K562 (cell line): Measurements from ENCODE around the gene FADD. TPM values are rescaled to one million over a fixed set of nuclear protein-coding genes. Genes with fewer than 3 reads are reported as not detected.
A peak's percentile ranks its signal among the peaks of the same experiment; 100 is the strongest.

Experiments used
- ARHGAP35 ChIP-seq: fragments of 450-650 bp; IDR thresholded peaks from 2 replicates; pipeline ENCODE4 v1.6.1; 2018; ENCODE audit not compliant: partially characterized antibody
- ATF7 ChIP-seq: fragments of 450-650 bp; IDR thresholded peaks from 2 replicates; pipeline ENCODE4 v1.7.1; 2014; ENCODE audit warnings: mild to moderate bottlenecking, moderate library complexity
- BRF1 ChIP-seq: IDR thresholded peaks from 3 replicates; pipeline ENCODE4 v1.6.1; 2011; ENCODE audit warnings: borderline replicate concordance, mild to moderate bottlenecking; ENCODE audit not compliant: insufficient read length; ENCODE audit errors: extremely low read depth
- COPS2 ChIP-seq: fragments of 450-650 bp; conservative IDR thresholded peaks from 2 replicates; pipeline ENCODE4 v1.6.1; 2016; ENCODE audit warnings: mild to moderate bottlenecking, moderate library complexity
- CXXC5 ChIP-seq: fragments of 250-450 bp; sonication (Bioruptor Pico); IDR thresholded peaks from 2 replicates; pipeline ENCODE4 v1.8.0; 2022; ENCODE audit warnings: inconsistent platforms, mild to moderate bottlenecking, moderate library complexity
- EGR1 ChIP-seq: fragments of 450-650 bp; conservative IDR thresholded peaks from 2 replicates; pipeline ENCODE4 v1.6.1; 2017; ENCODE audit warnings: mild to moderate bottlenecking
- FOSL1 ChIP-seq: fragments of 200-800 bp; sonication (Bioruptor generic); conservative IDR thresholded peaks from 2 replicates; pipeline ENCODE4 v1.6.1; 2016; ENCODE audit warnings: missing genetic modification characterization, missing compliant biosample characterization
- GTF2E2 ChIP-seq: fragments of 200-800 bp; sonication (Bioruptor generic); IDR thresholded peaks from 2 replicates; pipeline ENCODE4 v1.6.1; 2016; ENCODE audit warnings: missing genetic modification characterization, missing compliant biosample characterization
- IRF1 ChIP-seq: sonication (generic); formaldehyde crosslinking; IDR thresholded peaks from 2 replicates; pipeline ENCODE4 v1.8.0; 2022; ENCODE audit warnings: missing genetic modification reagents, mild to moderate bottlenecking, borderline replicate concordance
- JUNB ChIP-seq: fragments of 450-650 bp; formaldehyde crosslinking; conservative IDR thresholded peaks from 2 replicates; pipeline ENCODE4 v1.4.0; 2020; ENCODE audit warnings: mild to moderate bottlenecking
- NFE2 ChIP-seq: IDR thresholded peaks from 2 replicates; pipeline ENCODE4 v1.6.1; 2014; ENCODE audit warnings: antibody characterized with exemption, low read depth
- PHB2 ChIP-seq: fragments of 450-650 bp; IDR thresholded peaks from 2 replicates; pipeline ENCODE4 v1.6.1; 2017; ENCODE audit warnings: low read depth
- POLR2A ChIP-seq: fragments of 450-650 bp; conservative IDR thresholded peaks from 2 replicates; pipeline ENCODE4 v1.6.1; 2016
- RBM34 ChIP-seq: fragments of 200-400 bp; formaldehyde crosslinking; IDR thresholded peaks from 2 replicates; pipeline ENCODE4 v1.6.1; 2018; ENCODE audit warnings: low read length, borderline replicate concordance; ENCODE audit not compliant: insufficient read depth
- RHOXF2B ChIP-seq: fragments of 250-450 bp; sonication (Bioruptor Pico); conservative IDR thresholded peaks from 2 replicates; pipeline ENCODE4 v1.5.1; 2021
- RUNX1 ChIP-seq: sonication (generic); IDR thresholded peaks from 2 replicates; pipeline ENCODE4 v1.6.1; 2016; ENCODE audit warnings: antibody characterized with exemption, low read depth
- TCF15 ChIP-seq: fragments of 250-450 bp; sonication (Bioruptor Pico); IDR thresholded peaks from 2 replicates; pipeline ENCODE4 v1.8.0; 2022; ENCODE audit warnings: moderate library complexity, mild to moderate bottlenecking, inconsistent platforms
- TRIM25 ChIP-seq: fragments of 450-650 bp; IDR thresholded peaks from 2 replicates; pipeline ENCODE4 v1.7.0; 2016; ENCODE audit warnings: borderline replicate concordance
- YY1 ChIP-seq, 3 experiments: IDR thresholded peaks; 2 replicates each; pipeline ENCODE4 v1.6.1; 2011; ENCODE audit warnings: low read length in 2 of 3, mild to moderate bottlenecking in 2 of 3, moderate library complexity in 2 of 3, borderline replicate concordance in 1 of 3, control low read depth in 1 of 3, low read depth in 1 of 3; ENCODE audit not compliant: insufficient read depth in 3 of 3, insufficient replicate concordance in 2 of 3, control insufficient read depth in 1 of 3, insufficient read length in 1 of 3; ENCODE audit errors: extremely low read depth in 1 of 3
- ZNF174 ChIP-seq: fragments of 250-450 bp; sonication (Bioruptor Pico); IDR thresholded peaks from 2 replicates; pipeline ENCODE4 v1.4.0; 2020; ENCODE audit warnings: mild to moderate bottlenecking
- ZNF408 ChIP-seq: fragments of 250-450 bp; sonication (Bioruptor Pico); IDR thresholded peaks from 2 replicates; pipeline ENCODE4 v1.4.0; 2020; ENCODE audit warnings: low read depth, mild to moderate bottlenecking, moderate library complexity
- ZNF518B ChIP-seq: fragments of 250-450 bp; sonication (Bioruptor Pico); IDR thresholded peaks from 2 replicates; pipeline ENCODE4 v1.5.0; 2021; ENCODE audit warnings: mild to moderate bottlenecking, moderate library complexity
- polyA plus RNA-seq, 8 experiments: library from polyadenylated mRNA; depleted of rRNA in 4 of 8; stranded (reverse) in 5 of 8; unstranded in 3 of 8; fragments of >200 nt; fragmentation: Nextera tagmentation in 2 of 8; fragmentation: Illumina TruSeq in 1 of 8; extraction: Ambion mirVana in 2 of 8; extraction: Trizol in 1 of 8; gene quantifications; 2 replicates each; pipeline versions ENCODE4 v1.2.1 to v1.2.3, GENCODE V29; 2011 to 2014; ENCODE audit warnings: inconsistent platforms in 1 of 8, missing spikeins in 1 of 8
- total RNA-seq, 7 experiments: library from RNA; depleted of rRNA in 6 of 7; stranded (reverse); fragments of >200 nt in 6 of 7; fragmentation: Illumina TruSeq in 2 of 7; extraction: Trizol in 2 of 7; gene quantifications; 2 replicates each; pipeline versions ENCODE4 v1.2.1 to v1.2.3, GENCODE V29; 2011 to 2021; ENCODE audit warnings: low replicate concordance in 1 of 7
- TF ChIP-seq, protein P1 (sequence below): fragments of 450-650 bp; formaldehyde crosslinking; IDR thresholded peaks from 2 replicates; pipeline ENCODE4 v1.4.0; 2022; ENCODE audit warnings: missing genetic modification characterization

FADD gene
- total and polyA plus RNA-seq, 9 of the 15 experiments (the other 6 are each of a cell fraction or from before 2014, with no cell fraction given) = 0.29 to 26.9 (median 20.4) TPM

DNA sequence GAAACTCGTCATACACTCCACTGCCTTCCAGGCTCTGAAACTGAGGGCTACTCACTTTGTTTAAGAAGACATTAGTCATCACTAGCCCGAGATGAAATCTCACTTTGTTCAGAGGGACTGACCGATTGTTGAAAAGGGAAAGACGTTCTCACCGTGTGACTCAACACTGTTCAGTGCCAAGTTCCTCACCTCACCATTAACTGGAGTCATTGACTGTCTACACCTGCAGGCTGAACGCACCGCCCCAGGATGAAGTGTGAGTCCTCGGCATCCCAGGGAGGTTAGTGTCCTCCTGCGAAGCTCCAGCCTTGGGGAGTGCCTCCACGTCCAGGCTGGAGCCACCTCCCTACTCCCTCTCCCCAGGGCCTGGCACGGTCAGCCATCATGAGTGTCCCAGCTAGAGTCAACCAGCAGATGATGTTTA is 30.4 kb downstream of the FADD start (continued):
- TF ChIP-seq POLR2A = no peak
- TF ChIP-seq JUNB (CRISPR knock-in tag) = 0 out of 2 replicates have a peak, but pooled peaks have one; percentile 13
- no peak for TF ChIP-seq TRIM25
- TF ChIP-seq RHOXF2B (CRISPR knock-in tag) = no peak
- TF ChIP-seq ATF7 = peak; percentile 32; the same call in 1 of the 2 replicates
- TF ChIP-seq ARHGAP35 = no peak
- TF ChIP-seq NFE2 = no peak; the same call in 1 of the 2 replicates
- TF ChIP-seq ZNF518B (CRISPR knock-in tag) = no peak
- TF ChIP-seq ZNF408 (CRISPR knock-in tag) = no peak
- TF ChIP-seq IRF1 = no peak
- no peak for TF ChIP-seq PHB2
- peak; percentile 98 for TF ChIP-seq FOSL1 (tag)
- TF ChIP-seq, protein P1, sequence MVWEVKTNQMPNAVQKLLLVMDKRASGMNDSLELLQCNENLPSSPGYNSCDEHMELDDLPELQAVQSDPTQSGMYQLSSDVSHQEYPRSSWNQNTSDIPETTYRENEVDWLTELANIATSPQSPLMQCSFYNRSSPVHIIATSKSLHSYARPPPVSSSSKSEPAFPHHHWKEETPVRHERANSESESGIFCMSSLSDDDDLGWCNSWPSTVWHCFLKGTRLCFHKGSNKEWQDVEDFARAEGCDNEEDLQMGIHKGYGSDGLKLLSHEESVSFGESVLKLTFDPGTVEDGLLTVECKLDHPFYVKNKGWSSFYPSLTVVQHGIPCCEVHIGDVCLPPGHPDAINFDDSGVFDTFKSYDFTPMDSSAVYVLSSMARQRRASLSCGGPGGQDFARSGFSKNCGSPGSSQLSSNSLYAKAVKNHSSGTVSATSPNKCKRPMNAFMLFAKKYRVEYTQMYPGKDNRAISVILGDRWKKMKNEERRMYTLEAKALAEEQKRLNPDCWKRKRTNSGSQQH (CRISPR knock-in tag) = no peak
- TF ChIP-seq EGR1 = no peak
- no peak for TF ChIP-seq RUNX1
- no peak for TF ChIP-seq TCF15 (CRISPR knock-in tag)
- no peak for TF ChIP-seq RBM34
- TF ChIP-seq COPS2 = no peak
- TF ChIP-seq ZNF174 (CRISPR knock-in tag) = no peak
- no peak for TF ChIP-seq GTF2E2 (tag)
- no peak for TF ChIP-seq CXXC5 (CRISPR knock-in tag)
- TF ChIP-seq BRF1 = no peak
- TF ChIP-seq YY1 (IDR thresholded peaks at IDR 0.05; ENCODE audit: borderline replicate concordance in 1 of 3, control insufficient read depth in 1 of 3, extremely low read depth in 1 of 3, insufficient read depth in 3 of 3, insufficient read length in 1 of 3, insufficient replicate concordance in 2 of 3, low read depth in 1 of 3, low read length in 2 of 3) = no peak
